ENCODE measurements around the gene CHAD. TPM values are rescaled to one million over a fixed set of nuclear protein-coding genes. Genes with fewer than 3 reads are reported as not detected.

CHAD gene
- total RNA-seq, 1 experiment from 2014 or later: not detected

DNA sequence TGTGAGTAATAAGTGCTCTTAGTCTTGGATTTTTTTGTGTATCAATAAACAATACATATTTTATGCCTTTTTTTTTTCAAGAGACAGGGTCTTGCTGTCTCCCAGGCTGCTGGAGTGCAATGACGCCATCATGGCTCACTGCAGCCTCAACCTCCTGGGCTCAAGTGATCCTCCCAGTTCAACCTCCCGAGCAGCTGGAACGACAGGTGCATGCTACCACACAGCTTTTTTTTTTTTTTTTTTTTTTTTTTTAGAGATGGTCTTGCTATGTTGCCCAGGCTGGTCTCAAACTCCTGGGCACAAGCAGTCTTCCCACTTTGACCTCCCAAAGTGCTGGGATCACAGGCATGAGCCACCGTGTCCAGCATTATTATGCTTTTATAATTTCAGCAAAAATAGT, 29.7 kb downstream of the CHAD start:
- Histone ChIP-seq H3K27ac (ENCODE audit: low read length) (no peak overlapping the region), H3K4me1 (ENCODE audit: control insufficient read depth, insufficient read depth, low read length) (no peaks in the 10 kb centered on the region), H3K4me3 (ENCODE audit: low read depth in 2 of 2, low read length in 2 of 2) (no peak overlapping the region), H3K36me3 (ENCODE audit: control insufficient read depth, insufficient read depth, low read length) (no peaks in the 10 kb centered on the region), H3K9me3 (ENCODE audit: control insufficient read depth, insufficient read depth, low read depth, low read length) (no peaks in the 10 kb centered on the region), H3K27me3 (ENCODE audit: control insufficient read depth, insufficient read depth, low read length) (no peaks in the 10 kb centered on the region)
- ChIA-PET POLR2A (interaction anchor here (0.6 kb wide), 1 partner anchor 191 kb away, joined by 5 read pairs; no protein-coding TSS in a partner anchor), CTCF (interaction anchor here (0.6 kb wide), 1 partner anchor 192 kb away, joined by 3 read pairs; no protein-coding TSS in a partner anchor)
- DNase-seq (ENCODE audit: low read depth, low spot score): no peak
- intact Hi-C loops (cut with micrococcal nuclease; ENCODE audit: unreplicated experiment) (no loop called here), in situ Hi-C loops (cut with HindIII; ENCODE audit: low pct_unique_long_range_greater_than_20kb, low sequenced_read_pairs) (no loop called here)
- BruUV-seq (replicated peaks): no TSS peak
- no peak for ATAC-seq
- TF ChIP-seq, protein P1, sequence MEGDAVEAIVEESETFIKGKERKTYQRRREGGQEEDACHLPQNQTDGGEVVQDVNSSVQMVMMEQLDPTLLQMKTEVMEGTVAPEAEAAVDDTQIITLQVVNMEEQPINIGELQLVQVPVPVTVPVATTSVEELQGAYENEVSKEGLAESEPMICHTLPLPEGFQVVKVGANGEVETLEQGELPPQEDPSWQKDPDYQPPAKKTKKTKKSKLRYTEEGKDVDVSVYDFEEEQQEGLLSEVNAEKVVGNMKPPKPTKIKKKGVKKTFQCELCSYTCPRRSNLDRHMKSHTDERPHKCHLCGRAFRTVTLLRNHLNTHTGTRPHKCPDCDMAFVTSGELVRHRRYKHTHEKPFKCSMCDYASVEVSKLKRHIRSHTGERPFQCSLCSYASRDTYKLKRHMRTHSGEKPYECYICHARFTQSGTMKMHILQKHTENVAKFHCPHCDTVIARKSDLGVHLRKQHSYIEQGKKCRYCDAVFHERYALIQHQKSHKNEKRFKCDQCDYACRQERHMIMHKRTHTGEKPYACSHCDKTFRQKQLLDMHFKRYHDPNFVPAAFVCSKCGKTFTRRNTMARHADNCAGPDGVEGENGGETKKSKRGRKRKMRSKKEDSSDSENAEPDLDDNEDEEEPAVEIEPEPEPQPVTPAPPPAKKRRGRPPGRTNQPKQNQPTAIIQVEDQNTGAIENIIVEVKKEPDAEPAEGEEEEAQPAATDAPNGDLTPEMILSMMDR (IDR thresholded peaks at IDR 0.05): no peak
- TF ChIP-seq, protein P2, sequence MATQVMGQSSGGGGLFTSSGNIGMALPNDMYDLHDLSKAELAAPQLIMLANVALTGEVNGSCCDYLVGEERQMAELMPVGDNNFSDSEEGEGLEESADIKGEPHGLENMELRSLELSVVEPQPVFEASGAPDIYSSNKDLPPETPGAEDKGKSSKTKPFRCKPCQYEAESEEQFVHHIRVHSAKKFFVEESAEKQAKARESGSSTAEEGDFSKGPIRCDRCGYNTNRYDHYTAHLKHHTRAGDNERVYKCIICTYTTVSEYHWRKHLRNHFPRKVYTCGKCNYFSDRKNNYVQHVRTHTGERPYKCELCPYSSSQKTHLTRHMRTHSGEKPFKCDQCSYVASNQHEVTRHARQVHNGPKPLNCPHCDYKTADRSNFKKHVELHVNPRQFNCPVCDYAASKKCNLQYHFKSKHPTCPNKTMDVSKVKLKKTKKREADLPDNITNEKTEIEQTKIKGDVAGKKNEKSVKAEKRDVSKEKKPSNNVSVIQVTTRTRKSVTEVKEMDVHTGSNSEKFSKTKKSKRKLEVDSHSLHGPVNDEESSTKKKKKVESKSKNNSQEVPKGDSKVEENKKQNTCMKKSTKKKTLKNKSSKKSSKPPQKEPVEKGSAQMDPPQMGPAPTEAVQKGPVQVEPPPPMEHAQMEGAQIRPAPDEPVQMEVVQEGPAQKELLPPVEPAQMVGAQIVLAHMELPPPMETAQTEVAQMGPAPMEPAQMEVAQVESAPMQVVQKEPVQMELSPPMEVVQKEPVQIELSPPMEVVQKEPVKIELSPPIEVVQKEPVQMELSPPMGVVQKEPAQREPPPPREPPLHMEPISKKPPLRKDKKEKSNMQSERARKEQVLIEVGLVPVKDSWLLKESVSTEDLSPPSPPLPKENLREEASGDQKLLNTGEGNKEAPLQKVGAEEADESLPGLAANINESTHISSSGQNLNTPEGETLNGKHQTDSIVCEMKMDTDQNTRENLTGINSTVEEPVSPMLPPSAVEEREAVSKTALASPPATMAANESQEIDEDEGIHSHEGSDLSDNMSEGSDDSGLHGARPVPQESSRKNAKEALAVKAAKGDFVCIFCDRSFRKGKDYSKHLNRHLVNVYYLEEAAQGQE (IDR thresholded peaks at IDR 0.05; ENCODE audit: insufficient read depth in 1 of 2, low read depth in 2 of 2, low read length in 1 of 2): no peak
- TF ChIP-seq TCF7L2 (IDR thresholded peaks at IDR 0.05; ENCODE audit: low read depth, low read length) (no peak), SIN3A (IDR thresholded peaks at IDR 0.05; ENCODE audit: borderline replicate concordance, insufficient read depth, low read depth, low read length) (no peak), POLR2AphosphoS5 (IDR thresholded peaks at IDR 0.05; ENCODE audit: low read depth, low read length) (no peak)

DNA sequence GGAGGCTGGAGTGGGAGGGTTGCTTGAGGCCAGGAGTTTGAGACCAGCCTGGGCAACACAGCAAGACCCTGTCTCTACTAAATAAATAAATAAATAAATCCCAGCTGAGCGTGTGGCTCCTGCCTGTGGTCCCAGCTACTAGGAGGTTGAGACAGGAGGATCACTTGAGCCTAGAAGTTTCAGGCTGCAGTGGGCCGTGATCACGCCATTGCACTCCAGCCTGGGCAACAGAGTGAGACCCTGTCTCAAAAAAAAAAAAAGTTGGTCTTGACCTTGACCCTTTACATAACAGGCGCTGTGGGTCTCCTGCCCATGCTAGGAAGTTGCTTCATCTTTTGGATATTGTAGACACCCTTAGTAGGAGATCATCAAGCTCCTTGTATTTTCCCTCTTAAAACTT, 31.3 kb downstream of the CHAD start:
- H3K27me3 ChIP-seq (ENCODE audit: control insufficient read depth, insufficient read depth, low read length): no peaks in the 10 kb centered on the region

More for the DNA sequence above, 31.3 kb downstream of the CHAD start:
- CTCF ChIA-PET: no interaction called here
- no peak overlapping the region for H3K4me3 ChIP-seq (ENCODE audit: low read depth in 2 of 2, low read length in 2 of 2)
- in situ Hi-C loops (cut with HindIII; ENCODE audit: low pct_unique_long_range_greater_than_20kb, low sequenced_read_pairs) (no loop called here), intact Hi-C loops (cut with micrococcal nuclease; ENCODE audit: unreplicated experiment) (no loop called here)
- no TSS peak for BruUV-seq (replicated peaks)
- TF ChIP-seq, protein P1 (IDR thresholded peaks at IDR 0.05): no peak
- TF ChIP-seq SIN3A (IDR thresholded peaks at IDR 0.05; ENCODE audit: borderline replicate concordance, insufficient read depth, low read depth, low read length) (no peak), TCF7L2 (IDR thresholded peaks at IDR 0.05; ENCODE audit: low read depth, low read length) (no peak), POLR2AphosphoS5 (IDR thresholded peaks at IDR 0.05; ENCODE audit: low read depth, low read length) (no peak)
- TF ChIP-seq, protein P2 (IDR thresholded peaks at IDR 0.05; ENCODE audit: insufficient read depth in 1 of 2, low read depth in 2 of 2, low read length in 1 of 2): no peak
- H3K36me3 ChIP-seq (ENCODE audit: control insufficient read depth, insufficient read depth, low read length): no peaks in the 10 kb centered on the region
- ATAC-seq (no peak), DNase-seq (ENCODE audit: low read depth, low spot score) (no peak)
- no peaks in the 10 kb centered on the region for H3K4me1 ChIP-seq (ENCODE audit: control insufficient read depth, insufficient read depth, low read length)
- POLR2A ChIA-PET: interaction anchor here (0.5 kb wide), 1 partner anchor 16 kb away, joined by 5 read pairs; no protein-coding TSS in a partner anchor
- no peaks in the 10 kb centered on the region for H3K9me3 ChIP-seq (ENCODE audit: control insufficient read depth, insufficient read depth, low read depth, low read length)
- H3K27ac ChIP-seq (ENCODE audit: low read length): no peak overlapping the region

Measured in Panc1 (cell line).